Activated naive CD8-positive, alpha-beta T cell (primary cell): ENCODE results near the gene CAMTA1.

ENCODE experiments used
- H3K27ac Mint-ChIP-seq: one replicate; pipeline ENCODE4 v1.8.0; 2021; ENCODE audit warnings: mixed read lengths
- H3K27me3 Mint-ChIP-seq: one replicate; pipeline ENCODE4 v1.8.0; 2021; ENCODE audit warnings: mixed read lengths
- H3K36me3 Mint-ChIP-seq: one replicate; pipeline ENCODE4 v1.8.0; 2021; ENCODE audit warnings: mixed read lengths
- H3K4me1 Mint-ChIP-seq: one replicate; pipeline ENCODE4 v1.8.0; 2021; ENCODE audit warnings: low read depth, mixed read lengths
- H3K4me3 Mint-ChIP-seq: one replicate; pipeline ENCODE4 v1.8.0; 2021; ENCODE audit warnings: mild to moderate bottlenecking, mixed read lengths
- H3K9me3 Mint-ChIP-seq: one replicate; pipeline ENCODE4 v1.8.0; 2021; ENCODE audit warnings: low read depth, mixed read lengths

CAMTA1 gene

DNA sequence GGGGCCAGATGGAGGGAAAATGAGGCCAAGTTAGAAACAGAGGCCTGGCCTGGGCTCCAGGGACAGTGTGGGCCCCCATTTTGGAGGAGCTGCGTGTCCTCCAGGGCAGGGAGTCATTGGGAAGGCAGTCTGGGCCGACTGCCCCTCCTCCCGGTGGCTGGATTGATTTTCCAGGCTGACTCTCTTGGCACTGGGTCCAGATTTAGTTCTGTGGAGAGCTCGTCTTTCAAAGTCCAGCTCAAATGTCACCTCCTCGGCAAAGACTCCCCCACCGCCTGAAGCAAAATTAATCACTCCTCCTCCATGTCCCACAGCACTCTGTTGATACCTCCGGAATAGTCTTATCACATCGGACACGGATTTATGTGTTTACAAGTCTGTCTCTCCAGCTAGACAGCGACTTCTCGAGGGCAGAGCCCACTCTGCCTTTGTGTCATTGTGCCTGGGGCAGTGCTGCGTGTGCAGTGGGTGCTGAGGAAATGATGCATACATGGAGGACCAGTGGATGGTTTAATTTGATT, 175.1 kb downstream of the CAMTA1 start:
- no peak overlapping the region for H3K4me3 Mint-ChIP-seq
- H3K27me3 Mint-ChIP-seq: no peaks in the 10 kb centered on the region
- H3K9me3 Mint-ChIP-seq: no peaks in the 10 kb centered on the region
- H3K27ac Mint-ChIP-seq: no peak overlapping the region
- peaks cover 8% of the 10 kb centered on the region for H3K4me1 Mint-ChIP-seq
- H3K36me3 Mint-ChIP-seq: no peaks in the 10 kb centered on the region

DNA sequence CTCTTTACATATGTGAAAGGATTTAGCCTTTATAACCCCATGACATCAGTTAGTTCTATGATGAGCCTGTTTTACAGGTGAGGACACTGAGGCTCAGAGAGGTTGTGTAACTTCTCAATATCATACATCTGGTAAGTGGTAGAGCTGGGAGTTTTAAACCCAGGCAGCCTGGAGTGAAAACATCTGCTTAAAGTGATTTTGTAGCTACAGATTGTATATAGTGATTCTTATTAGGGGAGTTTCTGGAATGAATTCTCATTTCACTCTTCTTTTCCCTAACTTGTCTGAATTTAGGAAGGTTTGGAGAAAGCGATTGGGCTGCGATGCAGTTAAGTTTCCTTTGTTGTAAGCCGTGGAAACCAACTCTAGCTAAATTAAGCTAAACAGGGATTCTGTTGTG, 175.6 kb downstream of the CAMTA1 start:
- Mint-ChIP-seq H3K9me3 (no peaks in the 10 kb centered on the region), H3K27me3 (no peaks in the 10 kb centered on the region), H3K36me3 (no peaks in the 10 kb centered on the region), H3K4me1 (peaks cover 8% of the 10 kb centered on the region), H3K4me3 (peak overlapping the region; percentile 1), H3K27ac (no peak overlapping the region)

DNA sequence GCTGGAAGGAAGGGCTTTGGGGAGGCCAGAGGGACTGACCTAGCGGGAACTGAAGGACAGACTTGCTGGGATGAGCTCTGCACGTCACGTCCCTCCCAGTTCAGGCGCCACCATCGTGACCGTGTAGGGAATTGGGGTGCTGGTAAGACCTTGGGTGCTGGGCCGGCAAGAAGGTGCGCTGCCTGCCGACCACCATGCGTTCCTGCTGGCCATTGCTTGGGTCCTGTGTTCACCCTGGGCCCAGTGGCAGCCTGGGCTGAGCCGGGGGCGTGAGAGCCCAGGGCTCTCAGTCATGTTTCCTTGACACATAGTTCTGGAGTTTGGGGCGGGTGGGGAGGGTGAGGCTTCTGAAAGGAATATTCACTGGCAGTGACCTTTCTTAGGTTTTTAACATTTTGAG, 176.0 kb downstream of the CAMTA1 start:
- Mint-ChIP-seq H3K9me3 (no peaks in the 10 kb centered on the region), H3K27ac (no peak overlapping the region), H3K4me3 (no peak overlapping the region)

DNA sequence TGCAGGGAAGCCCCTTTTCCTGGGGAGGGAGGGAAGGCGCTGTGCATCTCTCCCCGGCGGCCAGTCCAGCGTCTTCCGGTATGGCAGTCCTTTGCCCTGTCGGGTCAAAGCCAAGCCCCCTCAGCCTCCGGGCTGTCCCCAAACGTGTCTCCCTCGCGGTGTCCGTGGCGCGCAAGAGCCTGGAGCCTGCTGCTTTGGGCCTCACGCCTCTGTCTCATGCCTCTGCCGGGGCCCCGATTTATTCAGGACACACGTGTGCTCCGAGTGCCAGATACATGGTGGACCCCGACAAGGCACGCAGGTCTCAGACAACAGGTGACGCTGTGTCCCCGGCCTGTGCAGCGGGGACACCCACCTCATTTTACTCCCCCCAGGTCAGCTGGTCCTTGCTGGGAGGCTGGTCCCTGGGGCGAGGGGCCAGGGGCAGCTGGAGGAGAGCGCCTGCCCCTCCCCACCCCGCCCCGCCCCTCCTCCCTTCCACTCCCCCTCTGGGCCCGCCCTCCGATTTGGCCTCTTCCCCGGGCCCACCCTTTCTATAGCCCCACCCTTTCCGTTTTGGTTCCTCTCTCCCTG, 176.7 kb downstream of the CAMTA1 start:
- H3K9me3 Mint-ChIP-seq: no peaks in the 10 kb centered on the region
- no peaks in the 10 kb centered on the region for H3K27me3 Mint-ChIP-seq
- H3K36me3 Mint-ChIP-seq: no peaks in the 10 kb centered on the region
- H3K27ac Mint-ChIP-seq: no peak overlapping the region
- peaks cover 8% of the 10 kb centered on the region for H3K4me1 Mint-ChIP-seq
- H3K4me3 Mint-ChIP-seq: peak overlapping the region; percentile 38

More for the DNA sequence above, 176.0 kb downstream of the CAMTA1 start:
- Mint-ChIP-seq H3K4me1 (peaks cover 8% of the 10 kb centered on the region), H3K27me3 (no peaks in the 10 kb centered on the region), H3K36me3 (no peaks in the 10 kb centered on the region)

DNA sequence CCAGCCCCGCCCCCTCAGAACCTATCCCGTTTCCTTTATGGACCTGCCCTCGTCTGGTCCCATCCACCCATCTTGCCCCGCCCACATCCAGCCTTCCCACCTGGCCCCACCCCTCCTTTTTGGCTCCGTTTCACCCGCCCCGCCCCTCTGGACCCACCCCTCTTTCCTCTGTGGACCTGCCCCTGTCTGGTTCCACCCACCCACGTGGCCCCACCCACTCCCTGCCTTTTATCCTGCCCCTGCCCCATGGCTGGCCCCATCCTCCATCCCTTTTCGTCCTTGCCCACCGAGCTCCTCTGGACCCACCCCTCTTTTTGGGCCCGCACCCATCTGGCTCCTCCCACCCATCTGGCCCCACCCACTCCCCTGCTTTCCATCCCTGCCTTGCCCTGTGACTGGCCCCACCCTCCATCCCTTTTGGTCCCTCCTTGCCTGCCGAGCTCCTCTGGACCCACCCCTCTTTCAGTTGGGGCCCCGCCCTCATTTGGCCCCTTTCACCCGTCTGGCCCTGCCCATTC, 177.3 kb downstream of the CAMTA1 start:
- Mint-ChIP-seq H3K27me3 (no peaks in the 10 kb centered on the region), H3K9me3 (no peaks in the 10 kb centered on the region), H3K4me3 (peak overlapping the region; percentile 78), H3K4me1 (peaks cover 10% of the 10 kb centered on the region), H3K27ac (no peak overlapping the region), H3K36me3 (no peaks in the 10 kb centered on the region)

DNA sequence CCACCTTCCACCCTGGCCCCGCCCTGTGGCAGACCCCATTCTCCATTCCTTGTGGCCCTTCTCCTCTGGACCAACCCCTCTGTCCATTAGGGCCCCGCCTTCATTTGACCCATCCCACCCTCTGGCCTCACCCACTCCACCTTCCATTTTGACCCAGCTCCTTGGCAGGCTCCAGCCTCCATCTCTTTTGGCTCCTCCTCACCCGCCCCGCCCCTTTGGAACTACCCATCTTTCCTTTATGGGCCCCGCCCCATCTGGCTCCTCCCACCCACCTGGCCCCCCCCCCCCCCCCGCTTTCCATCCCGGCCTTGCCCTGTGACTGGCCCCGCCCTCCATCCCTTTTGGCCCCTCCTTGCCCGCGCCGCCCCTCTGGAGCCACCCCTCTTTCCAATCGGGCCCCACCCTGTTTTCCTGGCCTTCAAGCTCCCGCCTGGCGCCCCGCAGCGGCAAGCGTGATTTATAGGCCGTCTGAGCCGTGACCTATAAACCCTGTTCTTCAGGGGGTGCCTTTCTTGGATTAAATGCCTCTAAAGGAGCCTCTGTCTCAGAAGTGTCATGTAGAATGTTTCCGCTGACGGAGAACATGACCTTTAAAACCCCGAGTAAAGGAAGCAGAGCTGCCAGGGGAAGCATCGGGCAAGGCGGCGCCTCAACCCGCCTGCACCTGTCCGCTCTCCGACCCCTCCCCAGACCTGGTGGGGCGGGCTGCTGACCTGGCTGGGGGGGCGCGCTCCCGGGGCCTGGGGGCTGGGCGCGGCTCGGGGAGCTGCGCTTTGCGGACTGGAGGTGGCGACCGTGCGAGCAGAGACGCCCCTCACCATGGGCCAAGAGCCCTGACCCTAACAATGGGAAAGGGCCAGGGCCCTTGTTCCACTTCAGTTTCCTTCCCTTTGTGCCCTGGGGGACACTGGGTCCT, 178.0 kb downstream of the CAMTA1 start:
- Mint-ChIP-seq H3K9me3 (no peaks in the 10 kb centered on the region), H3K27me3 (no peaks in the 10 kb centered on the region), H3K27ac (peak overlapping the region; percentile 72), H3K4me1 (peaks cover 17% of the 10 kb centered on the region), H3K4me3 (peak overlapping the region; percentile 82), H3K36me3 (no peaks in the 10 kb centered on the region)

DNA sequence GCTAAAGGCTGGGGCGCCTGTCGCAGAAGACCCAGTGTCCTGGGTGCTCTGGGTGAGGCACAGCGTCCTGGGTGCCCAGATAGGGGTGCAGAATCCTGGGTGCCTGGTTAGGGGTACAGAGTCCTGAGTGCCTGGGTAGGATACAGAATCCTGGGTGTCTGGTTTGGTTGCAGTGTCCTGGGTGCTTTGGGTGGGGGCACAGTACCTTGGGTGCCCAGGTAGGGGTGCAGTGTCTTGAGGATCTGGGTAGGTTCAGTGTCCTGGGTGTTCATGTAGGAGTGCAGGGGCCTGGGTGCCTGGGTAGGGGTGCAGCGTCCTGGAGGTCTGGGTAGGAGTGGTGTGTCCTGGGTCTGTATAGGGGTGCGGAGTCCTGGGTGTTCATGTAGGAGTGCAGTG, 178.7 kb downstream of the CAMTA1 start:
- Mint-ChIP-seq H3K9me3 (no peaks in the 10 kb centered on the region), H3K4me1 (peaks cover 23% of the 10 kb centered on the region), H3K4me3 (peak overlapping the region; percentile 59), H3K27ac (no peak overlapping the region), H3K36me3 (no peaks in the 10 kb centered on the region), H3K27me3 (no peaks in the 10 kb centered on the region)

DNA sequence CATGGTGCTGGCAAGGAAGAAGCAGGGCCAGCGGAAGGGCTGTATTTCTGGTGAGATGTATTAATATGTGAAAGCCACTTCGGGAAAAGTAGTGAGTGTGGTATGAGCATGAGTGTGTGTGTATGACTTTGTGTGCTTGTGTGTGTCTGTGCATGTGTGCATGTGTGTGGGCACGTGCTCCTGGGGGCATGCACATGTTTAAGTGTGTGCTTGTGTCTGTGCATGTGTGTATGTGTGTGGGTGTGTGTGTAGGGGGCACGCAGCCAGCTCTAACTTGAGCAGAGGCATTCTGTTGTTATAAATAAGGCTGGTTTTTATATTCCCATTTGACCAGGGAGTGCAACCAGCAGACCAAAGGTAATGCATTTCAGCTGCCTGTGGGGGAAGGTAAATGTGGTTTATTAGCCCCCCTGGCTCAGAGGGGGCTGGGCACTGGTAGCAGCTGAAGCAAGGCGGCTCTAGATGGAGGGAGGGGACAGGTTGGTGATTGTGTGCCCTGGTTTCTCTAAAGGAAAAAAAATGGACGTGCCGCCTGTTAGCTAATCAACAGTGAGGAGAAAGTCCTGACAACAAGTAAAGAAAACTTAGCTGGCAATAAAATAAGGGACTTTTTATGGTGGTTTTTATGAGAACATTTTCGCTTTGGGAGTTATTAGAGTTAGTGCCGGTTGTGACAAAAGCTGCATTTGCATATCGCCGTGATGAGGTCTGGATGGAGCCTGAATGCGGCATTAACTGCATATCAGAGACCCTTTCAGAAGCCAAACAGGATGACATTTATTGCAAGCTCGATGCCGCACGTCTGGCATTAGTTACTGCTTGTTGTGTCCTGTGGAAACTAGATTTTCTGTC, 180.1 kb downstream of the CAMTA1 start:
- H3K9me3 Mint-ChIP-seq: no peaks in the 10 kb centered on the region

DNA sequence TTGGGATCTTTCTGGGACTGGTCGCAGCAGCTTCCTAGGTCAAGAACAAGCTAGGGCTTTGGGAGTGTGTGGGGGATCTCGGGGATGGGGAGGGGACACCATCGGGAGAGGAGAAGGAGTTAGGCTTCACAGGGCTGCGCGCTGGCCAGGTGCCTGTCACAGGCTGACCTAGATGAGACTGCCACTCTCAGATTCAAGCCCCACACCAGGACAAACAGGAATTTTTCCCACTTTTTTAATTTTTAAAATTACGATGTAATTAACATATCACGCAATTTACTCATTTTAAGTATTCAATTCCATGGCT, 180.6 kb downstream of the CAMTA1 start:
- Mint-ChIP-seq H3K27me3 (peaks cover 1% of the 10 kb centered on the region), H3K27ac (no peak overlapping the region)

More for the DNA sequence above, 180.1 kb downstream of the CAMTA1 start:
- Mint-ChIP-seq H3K4me1 (peaks cover 34% of the 10 kb centered on the region), H3K36me3 (no peaks in the 10 kb centered on the region), H3K27ac (peak overlapping the region; percentile 10), H3K4me3 (no peak overlapping the region), H3K27me3 (no peaks in the 10 kb centered on the region)

DNA sequence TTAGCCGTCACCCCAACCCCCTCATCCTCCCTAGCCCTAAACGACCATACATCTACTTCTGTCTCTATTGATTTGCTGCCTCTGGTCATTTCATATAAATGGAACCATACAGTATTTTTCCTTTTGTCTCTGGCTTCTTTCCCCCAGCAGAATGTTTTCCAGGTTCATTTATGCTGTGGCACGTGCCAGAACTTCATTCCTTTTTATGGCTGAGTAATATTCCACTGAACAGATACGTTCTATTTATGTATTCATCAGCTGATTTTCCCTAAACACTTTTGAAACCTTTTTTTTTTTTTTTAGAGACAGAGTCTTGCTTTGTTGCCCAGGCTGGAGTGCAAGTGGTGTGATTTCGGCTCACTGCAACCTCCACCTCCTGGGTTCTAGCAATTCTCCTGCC, 181.1 kb downstream of the CAMTA1 start:
- no peaks in the 10 kb centered on the region for H3K9me3 Mint-ChIP-seq
- no peaks in the 10 kb centered on the region for H3K36me3 Mint-ChIP-seq
- no peak overlapping the region for H3K4me3 Mint-ChIP-seq
- peaks cover 1% of the 10 kb centered on the region for H3K27me3 Mint-ChIP-seq
- peaks cover 34% of the 10 kb centered on the region for H3K4me1 Mint-ChIP-seq
- no peak overlapping the region for H3K27ac Mint-ChIP-seq

More for the DNA sequence above, 180.6 kb downstream of the CAMTA1 start:
- Mint-ChIP-seq H3K4me1 (peaks cover 34% of the 10 kb centered on the region), H3K4me3 (no peak overlapping the region), H3K36me3 (no peaks in the 10 kb centered on the region), H3K9me3 (no peaks in the 10 kb centered on the region)

DNA sequence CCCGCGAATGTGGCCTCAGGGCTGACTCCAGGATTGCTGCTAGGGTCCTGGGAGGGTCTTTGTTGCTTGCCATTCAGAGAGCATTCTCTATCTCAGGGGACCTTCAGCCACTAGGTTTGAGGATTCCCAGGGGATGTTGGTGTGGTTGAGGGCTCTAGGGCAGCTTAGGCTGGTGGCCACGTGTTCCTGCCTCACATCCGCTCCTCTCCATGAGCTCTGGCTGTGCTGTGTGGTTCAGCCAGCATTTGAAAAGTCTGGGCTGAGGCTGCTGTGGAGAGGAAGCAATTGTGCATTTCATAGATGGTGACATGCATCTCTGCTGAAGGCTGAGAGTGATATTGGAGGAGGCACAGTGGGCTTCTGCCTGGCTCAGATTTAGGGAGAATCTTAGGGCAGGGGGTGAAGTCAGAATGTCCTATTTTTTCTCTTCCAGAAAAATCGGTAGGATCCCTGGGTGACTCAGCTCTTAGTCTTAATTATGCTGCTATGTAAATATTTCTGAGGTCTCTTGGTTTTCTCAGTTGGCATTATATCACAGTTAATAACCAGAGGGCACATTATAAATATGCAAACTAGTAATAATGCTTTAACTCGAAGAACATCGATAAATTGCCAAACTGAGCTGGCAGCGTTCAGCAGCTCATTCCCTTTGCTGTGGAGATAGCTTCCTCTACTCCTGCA, 182.3 kb downstream of the CAMTA1 start:
- peaks cover 34% of the 10 kb centered on the region for H3K4me1 Mint-ChIP-seq
- no peaks in the 10 kb centered on the region for H3K36me3 Mint-ChIP-seq
- no peak overlapping the region for H3K27ac Mint-ChIP-seq
- peaks cover 1% of the 10 kb centered on the region for H3K27me3 Mint-ChIP-seq
- H3K9me3 Mint-ChIP-seq: no peaks in the 10 kb centered on the region
- no peak overlapping the region for H3K4me3 Mint-ChIP-seq

DNA sequence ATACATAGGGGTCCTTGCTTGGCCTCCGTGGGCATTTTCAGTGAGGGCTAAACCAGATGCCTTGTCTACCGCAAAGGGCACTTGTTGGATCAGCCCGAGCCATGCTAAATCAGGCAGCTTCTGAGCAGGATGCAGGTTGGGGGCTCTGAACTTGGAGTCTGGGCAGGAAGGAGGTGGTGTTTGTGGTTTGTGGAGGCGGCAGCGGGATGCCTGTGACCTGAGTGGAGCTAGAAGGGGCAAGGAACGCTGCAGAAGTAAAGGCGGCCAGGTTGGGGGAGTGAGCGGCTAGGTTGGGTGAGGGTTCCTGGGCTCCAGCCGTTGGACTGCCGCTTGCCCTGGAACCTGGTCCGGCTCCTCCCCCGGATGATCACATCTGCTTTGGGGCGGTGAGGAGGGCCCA, 183.9 kb downstream of the CAMTA1 start:
- H3K27ac Mint-ChIP-seq: no peak overlapping the region
- H3K4me3 Mint-ChIP-seq: peak overlapping the region; percentile 66
- peaks cover 4% of the 10 kb centered on the region for H3K27me3 Mint-ChIP-seq
- H3K4me1 Mint-ChIP-seq: peaks cover 28% of the 10 kb centered on the region
- no peaks in the 10 kb centered on the region for H3K9me3 Mint-ChIP-seq
- peaks cover 2% of the 10 kb centered on the region for H3K36me3 Mint-ChIP-seq

DNA sequence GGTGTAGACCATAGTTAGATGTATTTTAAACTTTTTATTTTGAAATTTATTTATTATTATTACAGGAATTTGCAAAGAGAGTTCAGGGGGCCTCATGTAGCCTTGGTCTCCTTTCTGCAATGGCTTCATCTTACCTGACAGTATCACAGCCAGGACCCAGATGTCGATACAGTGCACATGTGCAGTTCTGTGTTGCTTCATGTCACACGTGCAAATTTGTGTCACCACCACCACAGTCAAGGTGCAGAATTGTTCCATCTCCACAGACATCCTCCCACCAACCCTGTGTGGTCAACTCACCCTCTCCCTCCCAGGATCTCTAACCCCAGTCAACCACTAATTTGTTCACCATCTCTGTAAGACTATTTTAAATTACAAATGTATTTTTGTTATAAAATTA, 184.5 kb downstream of the CAMTA1 start:
- Mint-ChIP-seq H3K4me3 (no peak overlapping the region), H3K27ac (no peak overlapping the region), H3K36me3 (peaks cover 2% of the 10 kb centered on the region), H3K4me1 (peaks cover 26% of the 10 kb centered on the region), H3K27me3 (peaks cover 4% of the 10 kb centered on the region), H3K9me3 (no peaks in the 10 kb centered on the region)

DNA sequence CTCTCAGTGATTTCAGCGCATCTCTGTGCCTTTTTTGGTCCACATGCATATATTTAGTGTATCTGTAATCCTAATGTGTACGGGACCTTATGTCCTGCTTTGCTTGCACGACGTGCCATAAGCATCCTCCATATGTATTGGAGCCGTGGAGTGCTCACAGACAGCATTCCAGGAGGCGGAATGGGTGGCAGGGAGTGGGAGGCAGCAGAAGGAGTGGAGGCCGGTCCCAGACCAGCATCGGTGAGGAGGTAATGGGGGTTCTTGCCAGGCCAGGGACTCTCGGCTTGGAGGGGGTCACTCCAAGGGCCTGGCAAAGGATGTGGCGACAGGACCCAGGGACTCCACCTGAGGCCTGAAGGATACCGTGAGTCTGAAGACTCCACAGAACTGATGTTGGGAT, 185.0 kb downstream of the CAMTA1 start:
- H3K4me1 Mint-ChIP-seq: peaks cover 26% of the 10 kb centered on the region
- H3K9me3 Mint-ChIP-seq: no peaks in the 10 kb centered on the region
- H3K27ac Mint-ChIP-seq: no peak overlapping the region
- H3K36me3 Mint-ChIP-seq: peaks cover 2% of the 10 kb centered on the region
- H3K27me3 Mint-ChIP-seq: peaks cover 4% of the 10 kb centered on the region
- H3K4me3 Mint-ChIP-seq: no peak overlapping the region
